Activated CD4-positive, alpha-beta T cell treated with anti-CD3 and anti-CD28 coated beads, Interleukin-10, Interleukin-2, amounts not matched to agents 100 ng/mL and 50 ng/mL, durations not matched to agents 16 hours and 8 hours (primary cell): ENCODE results near the gene NRARP.
A peak's percentile ranks its signal among the peaks of the same experiment; 100 is the strongest.
"Not testable (repeated sequence)": the region's sequence is repeated elsewhere in the genome, so short reads cannot be mapped to it uniquely, and the experiment has no call there.

ENCODE experiments used
- DNase-seq: peaks from one replicate; pipeline ENCODE4 v3.0.0-alpha.2; 2020

Gene NRARP

DNA sequence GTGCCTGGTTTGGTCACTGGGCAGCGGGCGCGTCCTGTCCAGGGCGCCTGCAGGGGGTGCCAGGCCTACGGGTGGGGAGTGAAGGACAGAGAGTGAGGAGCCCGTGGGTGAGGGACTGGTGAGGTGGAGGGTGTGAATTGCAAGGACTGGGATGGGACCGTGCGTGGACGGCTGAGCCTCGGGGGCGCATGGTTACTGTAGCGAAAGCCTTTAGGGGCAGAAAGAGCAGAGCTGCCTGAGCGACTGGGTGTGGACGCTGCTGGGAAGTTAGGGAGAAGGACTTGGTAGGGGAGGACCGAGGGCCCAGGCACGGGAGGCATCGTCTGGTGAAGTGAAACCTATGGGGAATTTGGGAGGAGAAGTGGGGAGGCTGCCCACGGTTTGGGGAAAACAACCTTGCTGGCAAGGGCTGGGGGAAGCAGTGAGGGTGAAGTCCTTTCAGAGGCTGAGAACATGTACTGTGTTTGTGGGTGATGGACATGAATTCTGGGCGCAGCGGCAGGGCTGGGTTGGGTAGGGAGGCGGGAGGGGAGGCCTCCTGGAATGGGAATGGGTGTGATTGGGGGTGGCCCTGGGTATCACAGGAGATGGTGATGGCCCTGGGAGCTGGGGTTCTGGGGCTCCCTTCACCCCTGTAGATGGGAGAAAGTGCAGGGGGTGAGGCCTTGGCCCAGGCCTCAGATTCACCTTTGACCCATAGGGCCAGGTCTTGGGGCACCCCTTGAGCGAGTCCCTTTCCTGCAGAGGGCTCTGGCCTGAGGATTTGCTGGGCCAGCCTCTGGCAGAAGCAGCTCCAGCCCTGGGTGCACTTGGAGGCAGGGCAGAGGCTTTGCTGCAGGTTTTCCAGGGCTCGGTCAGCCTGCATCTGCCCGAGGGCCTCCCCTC is 26.2 kb downstream of the NRARP start:
- DNase-seq, result no peak

DNA sequence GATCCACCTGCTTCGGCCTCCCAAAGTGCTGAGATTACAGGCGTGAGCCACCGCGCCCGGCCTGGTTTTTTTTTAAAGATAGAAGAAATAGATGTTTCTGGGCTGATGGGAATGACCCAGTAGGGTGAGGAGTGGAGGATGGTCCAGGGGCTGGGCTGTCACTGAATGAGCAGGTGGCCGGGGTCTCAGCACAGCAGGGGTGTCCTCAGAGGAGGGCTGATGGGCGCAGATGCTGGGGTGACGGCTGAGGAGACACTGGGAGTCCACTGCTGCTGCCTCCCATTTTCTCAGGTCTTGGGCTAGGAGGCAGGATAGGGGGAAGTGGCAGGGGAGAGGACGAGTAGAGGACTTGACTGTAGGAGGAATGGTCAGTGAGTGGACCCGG is 26.9 kb downstream of the NRARP start:
- no peak for DNase-seq

DNA sequence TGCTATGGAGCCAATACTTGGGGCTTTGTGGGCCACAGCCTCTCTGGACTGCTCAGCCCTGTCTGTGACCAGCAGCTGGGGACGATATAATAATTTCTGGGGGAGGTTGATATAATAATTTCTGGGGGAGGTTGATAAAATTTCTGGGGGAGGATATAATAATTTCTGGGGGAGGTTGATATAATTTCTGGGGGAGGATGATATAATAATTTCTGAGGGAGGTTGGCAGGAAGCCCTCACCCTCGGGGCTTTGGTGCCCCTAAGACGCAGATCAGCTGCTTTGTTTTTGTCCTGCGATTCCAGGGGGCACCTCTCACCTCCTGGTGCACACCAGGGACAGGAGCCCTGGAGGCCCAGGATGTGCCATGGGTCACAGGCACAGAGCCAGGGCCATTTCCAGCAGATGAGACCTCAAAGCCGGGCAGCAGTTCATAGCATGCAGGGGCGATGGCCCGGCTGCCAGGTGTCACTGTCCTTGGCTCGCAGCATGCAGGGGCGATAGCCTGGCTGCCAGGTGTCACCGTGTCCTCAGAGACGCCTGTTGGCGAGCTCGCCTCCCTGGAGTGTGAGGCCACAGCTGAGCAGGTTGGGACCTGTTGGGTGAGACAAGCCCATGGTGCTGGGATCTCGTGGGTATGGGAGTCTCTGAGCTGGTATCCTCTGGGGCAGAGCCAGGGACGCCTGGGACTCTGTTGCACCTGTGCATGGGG is 28.3 kb downstream of the NRARP start:
- no peak for DNase-seq

DNA sequence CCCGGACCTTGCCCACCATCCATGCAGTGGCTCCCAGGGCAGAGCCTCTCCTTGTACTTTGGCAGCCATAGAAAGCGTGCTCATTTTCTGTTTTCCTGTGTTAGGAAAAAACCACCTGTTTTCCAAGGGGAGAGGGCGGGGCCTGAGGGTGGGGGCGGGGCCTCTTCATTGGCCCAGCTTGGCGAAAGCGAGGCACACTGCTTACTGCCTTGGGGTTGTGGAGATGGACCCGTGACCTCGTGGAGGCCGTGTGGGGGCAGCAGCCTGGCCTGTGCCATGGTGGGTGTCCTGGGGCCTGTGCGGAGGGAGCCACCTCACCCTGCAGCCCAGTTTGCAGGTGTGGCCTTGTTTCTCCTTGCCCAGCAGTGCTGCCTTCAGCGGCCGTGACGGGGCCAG is 29.0 kb downstream of the NRARP start:
- DNase-seq, result no peak

DNA sequence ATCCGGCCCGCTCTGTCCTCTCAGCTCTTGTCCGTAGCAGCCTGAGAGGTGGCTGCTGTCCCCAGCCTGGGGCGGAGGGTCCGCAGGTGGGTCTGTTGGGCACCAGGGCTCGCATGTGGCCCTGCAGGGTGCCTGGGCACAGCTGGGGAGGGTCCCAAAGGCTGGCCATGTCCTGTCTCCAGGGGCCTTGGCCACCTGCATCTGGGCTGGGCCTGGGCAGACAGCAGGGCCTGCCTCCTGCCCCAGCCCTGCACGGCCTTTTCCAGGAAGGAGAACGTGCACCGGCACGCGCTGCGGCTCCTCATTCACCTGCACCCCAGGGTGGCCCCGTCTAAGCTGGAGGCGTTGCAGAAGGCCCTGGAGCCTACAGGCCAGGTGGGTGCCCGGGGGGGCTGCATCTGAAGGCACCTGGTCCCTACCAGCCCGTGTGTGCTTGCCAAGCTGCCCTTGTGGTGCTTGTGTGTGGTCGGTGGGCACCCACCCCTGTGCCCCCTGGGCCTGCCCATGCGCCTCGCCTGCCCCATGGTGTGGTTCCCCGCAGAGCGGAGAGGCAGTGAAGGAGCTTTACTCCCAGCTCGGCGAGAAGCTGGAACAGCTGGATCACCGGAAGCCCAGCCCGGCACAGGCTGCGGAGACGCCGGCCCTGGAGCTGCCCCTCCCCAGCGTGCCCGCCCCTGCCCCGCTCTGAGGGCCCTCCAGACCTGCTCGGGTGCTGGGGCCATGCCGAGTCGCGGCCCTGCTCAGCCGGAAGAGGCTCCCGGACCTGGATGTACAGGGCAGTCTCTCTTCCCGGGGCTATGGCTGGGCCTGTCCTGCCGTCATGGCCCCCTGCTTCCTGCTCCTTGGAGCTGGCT is 29.6 kb downstream of the NRARP start:
- no peak for DNase-seq

GRCh38 chr9:137271696-137272076 is 30.4 kb downstream of the NRARP start:
- DNase-seq, result no peak

DNA sequence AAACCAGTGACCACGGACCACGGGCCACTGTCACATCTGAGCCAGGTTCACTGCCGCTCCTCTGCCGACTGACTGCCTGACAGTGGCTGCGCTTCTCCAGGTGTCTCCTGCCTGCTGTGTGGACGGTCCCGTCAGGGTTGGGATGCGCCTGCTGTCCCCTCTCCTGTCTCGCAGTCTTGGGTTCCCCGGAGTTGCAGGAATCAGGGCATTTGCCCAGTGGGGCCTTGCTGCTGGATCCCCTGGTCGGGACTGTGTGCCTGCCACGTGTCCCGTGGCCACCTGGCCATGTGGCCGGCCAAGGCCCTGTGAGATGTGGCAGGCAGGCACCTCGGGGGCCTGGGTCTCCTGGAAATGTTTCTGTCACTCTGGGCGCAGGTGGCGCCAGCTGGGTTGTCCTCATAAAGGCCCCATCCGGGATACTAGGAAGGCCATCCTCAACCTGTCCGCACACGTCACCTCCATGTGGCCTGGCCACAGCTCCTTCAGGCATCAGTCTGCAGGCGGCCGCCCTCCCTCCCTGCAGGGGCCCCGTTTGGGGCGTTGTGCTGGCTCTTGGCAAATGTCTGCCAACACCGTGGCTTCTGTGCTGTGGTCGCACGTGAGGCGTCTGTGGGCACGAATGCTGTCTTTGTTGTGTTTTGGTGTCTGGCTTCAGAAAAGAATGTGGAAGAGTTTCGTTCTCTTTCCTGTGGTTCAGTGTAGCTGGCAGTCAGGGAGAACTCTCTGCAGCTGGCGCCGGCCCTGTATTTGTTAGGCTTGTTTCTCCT is 31.0 kb downstream of the NRARP start:
- peak; percentile 32 for DNase-seq

- DNase-seq, result no peak
Measured at GRCh38 chr9:137269231-137269772, 32.8 kb downstream of the NRARP start.

- DNase-seq, result no peak
Measured at GRCh38 chr9:137268538-137269201, 33.4 kb downstream of the NRARP start.

GRCh38 chr9:137267933-137268355 is 34.1 kb downstream of the NRARP start:
- no peak for DNase-seq

DNA sequence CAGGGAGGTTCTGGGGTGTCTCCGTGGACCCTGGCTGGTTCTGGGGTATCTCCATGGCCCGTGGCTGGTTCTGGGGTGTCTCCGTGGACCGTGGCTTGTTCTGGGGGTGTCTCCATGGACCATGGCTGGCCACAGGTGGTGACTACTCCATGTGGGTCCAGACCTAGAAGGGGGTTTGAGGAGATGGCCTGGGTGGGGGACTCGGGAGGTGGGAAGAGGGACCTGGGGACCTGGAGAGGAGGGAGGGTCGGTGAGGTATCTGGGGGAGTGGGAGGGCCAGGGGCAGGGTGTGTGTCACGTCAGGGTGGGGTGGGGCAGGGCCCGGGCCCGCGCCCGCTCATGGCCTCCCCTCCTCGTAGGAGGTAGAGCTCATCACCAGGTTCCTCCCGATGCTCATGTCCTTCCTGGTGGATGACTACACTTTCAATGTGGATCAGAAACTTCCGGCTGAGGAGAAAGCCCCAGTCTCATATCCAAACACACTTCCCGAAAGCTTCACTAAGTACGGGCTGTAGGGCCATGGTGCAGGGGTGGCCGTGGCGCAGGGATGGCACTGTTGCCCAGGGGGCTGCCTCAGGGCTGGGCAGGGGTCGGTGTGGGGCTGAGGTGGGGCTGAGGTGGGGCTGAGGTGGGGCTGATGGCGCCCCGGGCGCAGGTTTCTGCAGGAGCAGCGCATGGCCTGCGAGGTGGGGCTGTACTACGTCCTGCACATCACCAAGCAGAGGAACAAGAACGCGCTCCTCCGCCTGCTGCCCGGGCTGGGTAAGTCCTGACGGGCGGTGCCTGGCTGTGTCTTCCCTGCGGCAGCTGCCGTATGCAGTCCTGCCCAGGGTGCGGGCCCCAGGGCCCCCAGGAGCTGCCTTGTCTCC is 35.3 kb downstream of the NRARP start:
- DNase-seq, result no peak

GRCh38 chr9:137266162-137266527 is 35.9 kb downstream of the NRARP start:
- no peak for DNase-seq

DNA sequence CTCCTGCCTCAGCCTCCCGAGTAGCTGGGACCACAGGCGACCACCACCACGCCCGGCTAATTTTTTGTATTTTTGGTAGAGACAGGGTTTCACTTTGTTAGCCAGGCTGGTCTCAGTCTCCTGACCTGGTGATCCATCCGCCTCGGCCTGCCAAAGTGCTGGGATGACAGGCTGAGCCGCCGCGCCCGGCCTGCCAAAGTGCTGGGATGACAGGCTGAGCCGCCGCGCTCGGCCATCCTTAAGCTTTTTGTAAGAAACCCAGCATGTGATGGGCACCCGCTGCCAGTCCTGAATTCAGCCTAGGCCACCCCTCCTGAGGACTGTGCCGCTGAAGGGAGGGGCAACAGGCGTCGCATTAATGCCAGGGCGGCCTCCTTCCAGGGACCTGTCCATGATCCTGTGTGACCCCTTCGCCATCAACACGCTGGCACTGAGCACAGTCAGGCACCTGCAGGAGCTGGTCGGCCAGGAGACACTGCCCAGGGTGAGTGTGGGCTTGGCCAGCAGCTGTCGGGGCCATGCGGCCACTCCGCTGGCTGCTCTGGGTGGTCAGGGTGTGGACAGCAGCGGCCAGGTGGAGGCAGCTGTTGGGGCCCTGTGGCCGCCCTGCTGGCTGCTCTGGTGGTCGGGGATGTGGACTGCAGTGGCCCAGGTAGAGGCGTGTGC is 36.4 kb downstream of the NRARP start:
- DNase-seq, result no peak

GRCh38 chr9:137264067-137264466 is 38.0 kb downstream of the NRARP start:
- DNase-seq, result no peak

GRCh38 chr9:137263506-137263905 is 38.6 kb downstream of the NRARP start:
- no peak for DNase-seq

DNA sequence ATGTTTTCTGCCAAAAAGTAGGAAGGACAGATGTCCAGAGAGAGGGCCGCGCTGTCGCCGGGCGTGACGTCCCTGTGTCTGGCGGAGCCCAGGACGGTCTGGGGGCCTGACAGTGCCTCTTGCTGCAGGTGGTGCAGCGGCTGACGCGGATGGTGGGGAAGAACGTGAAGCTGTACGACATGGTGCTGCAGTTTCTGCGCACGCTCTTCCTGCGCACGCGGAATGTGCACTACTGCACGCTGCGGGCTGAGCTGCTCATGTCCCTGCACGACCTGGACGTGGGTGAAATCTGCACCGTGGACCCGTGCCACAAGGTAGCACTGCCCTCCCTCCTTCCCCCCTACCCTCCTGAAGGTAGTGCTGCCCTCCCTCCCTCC is 39.2 kb downstream of the NRARP start:
- DNase-seq, result no peak

- not testable (repeated sequence) for DNase-seq
Measured at GRCh38 chr9:137262173-137262908, 39.7 kb downstream of the NRARP start.

- no peak for DNase-seq
Measured at GRCh38 chr9:137256856-137257255, 45.2 kb downstream of the NRARP start.

GRCh38 chr9:137256362-137256761 is 45.7 kb downstream of the NRARP start:
- no peak for DNase-seq
